Activated T-cell treated with anti-CD3 and anti-CD28 coated beads for 4 hours (primary cell): ENCODE data around the gene TUBB4A.
"Not testable (repeated sequence)": the region's sequence is repeated elsewhere in the genome, so short reads cannot be mapped to it uniquely, and the experiment has no call there.

Experiments used
- DNase-seq: peaks from one replicate; pipeline ENCODE4 v3.0.0-alpha.2; 2020

Gene TUBB4A

DNA sequence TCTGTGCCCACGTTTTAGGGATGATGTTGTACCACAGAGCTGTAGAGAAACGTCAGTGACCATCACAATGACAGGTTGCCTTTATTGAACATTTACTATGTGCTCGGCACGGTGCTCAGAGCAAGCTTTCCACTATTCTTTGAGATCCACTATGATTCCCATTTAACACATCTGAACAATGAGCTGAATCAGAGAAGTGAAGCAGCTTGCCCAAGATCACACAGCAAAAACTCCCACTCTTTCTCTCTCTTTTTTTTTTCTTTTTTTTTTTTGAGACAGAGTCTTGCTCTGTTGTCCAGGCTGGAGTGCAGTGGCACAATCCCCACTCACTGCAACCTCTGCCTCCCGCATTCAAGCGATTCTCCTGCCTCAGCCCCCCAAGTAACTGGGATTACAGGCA is 20.6 kb upstream of the TUBB4A start:
- no peak for DNase-seq

DNA sequence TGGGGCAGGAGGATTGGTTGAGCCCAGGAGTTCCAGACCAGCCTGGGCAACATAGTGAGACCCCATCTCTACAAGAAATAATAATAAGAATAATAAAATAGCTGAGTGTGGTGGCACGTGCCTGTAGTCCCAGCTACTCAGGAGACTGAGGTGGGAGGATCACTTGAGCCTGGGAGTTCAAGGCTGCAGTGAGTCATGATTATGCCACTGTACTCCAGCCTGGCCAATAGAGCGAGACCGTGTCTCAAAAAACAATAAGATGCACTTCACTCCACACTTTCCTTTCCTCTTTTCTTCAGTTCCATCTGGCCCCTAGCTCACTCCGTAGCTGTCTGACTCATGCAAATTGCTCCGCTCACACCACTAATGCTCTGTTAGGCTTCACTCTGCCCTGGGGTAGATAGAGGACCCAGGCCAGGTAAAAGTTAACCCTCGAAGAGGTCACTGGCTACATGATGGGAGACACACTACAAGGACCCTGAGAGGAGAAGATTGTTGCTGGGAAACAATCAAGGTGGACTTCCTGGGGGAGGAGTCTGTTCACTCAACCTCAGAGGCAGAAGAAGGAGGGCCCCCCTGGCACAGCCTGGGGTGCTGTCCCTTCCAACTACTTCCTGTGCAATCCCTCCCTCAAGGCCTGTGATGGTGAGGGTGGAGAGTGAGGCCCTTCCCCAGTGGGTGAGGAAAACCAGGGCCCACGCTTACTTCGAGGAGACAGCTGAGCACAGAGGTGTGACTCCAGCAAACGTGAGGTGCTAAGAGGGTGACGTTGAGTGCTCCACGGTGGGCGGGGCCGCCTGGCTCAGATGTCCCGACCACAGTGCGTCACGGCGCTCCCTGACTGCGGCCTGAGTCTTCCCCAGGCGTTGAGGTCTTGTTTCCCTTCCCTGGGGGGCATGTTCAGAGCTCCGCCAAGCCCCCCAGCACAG is 19.9 kb upstream of the TUBB4A start:
- DNase-seq = no peak

DNA sequence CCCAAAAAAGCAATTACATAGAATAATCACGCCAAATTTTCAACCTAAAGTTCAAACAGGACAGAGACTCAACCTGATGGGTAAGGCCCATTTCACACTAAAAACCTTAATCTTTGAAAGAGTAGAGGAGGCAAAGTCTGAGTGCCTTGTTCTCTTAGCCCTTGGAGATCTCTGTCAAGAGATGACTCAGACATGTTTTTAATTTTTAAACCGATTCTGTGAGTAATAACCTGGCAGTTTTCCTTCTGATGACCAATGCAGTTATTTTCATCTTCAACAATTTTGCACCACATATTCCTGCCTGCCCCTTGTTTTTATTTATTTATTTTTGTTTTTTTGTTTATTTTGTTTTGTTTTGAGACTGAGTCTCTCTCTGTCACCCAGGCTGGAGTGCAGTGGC is 17.2 kb upstream of the TUBB4A start:
- DNase-seq = no peak

DNA sequence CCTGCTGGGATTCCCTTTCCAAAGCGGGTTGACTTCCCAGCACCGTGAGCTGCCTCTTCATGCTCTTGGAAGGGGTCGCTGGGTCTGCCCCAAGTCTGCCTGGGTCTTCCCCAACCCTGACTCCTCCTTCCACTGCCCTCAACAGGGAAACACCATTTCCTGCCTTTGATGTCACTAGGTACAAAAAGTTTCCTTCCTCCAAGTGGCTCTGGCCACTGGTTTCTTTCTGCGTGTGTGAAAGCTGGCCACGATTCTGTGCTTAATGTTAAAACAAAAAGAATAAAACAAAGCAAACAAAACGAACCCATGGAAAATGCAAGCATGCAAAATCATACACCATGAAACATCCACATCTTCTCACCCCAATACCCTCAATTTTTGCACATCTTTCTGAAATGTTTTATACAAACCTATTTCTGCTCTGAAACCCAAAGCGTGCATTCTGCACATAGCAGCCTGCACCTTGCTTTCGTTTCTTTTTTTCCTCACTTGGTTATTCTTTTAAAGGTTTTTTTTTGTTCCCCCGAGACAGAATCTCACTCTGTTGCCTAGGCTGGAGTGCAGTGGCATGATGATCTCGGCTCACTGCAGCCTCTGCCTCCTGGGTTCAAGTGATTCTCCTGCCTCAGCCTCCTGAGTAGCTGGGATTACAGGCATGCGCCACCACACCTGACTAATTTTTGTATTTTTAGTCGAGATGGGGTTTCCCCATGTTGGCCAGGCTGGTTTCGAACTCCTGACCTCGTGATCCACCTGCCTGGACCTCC is 16.2 kb upstream of the TUBB4A start:
- DNase-seq = no peak

DNA sequence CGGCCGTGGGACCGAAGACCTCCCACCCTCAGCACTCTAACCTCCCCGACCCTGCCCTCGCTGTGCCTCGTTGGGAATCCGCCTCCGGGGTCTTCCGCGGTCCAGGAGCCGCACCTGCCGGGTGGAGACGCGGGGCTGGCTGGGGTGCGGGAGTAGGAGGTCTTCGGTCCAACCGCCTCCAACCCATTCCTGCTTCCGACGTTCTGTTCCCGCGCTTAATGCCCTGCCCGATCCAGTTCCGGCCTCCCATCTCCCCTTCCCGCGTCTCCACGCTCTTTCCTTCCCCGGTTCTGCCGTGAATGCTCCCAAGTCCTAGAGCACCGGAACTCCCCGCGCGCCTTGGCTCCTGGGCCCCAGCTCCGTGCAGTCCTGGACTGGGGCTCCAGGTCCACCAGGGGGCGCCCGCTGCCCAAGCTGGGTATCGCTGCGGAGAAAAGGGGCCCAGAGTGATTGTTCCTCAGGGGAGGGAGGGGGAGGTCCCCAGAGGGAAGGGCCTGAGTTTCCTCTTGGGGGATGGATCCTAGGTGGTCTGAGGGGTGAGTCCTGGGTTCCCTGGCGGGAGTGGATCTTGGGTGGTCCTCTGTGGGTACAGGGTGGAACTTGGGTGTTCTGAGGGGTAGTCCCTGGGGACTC is 14.7 kb upstream of the TUBB4A start:
- peak; percentile 92 for DNase-seq

DNA sequence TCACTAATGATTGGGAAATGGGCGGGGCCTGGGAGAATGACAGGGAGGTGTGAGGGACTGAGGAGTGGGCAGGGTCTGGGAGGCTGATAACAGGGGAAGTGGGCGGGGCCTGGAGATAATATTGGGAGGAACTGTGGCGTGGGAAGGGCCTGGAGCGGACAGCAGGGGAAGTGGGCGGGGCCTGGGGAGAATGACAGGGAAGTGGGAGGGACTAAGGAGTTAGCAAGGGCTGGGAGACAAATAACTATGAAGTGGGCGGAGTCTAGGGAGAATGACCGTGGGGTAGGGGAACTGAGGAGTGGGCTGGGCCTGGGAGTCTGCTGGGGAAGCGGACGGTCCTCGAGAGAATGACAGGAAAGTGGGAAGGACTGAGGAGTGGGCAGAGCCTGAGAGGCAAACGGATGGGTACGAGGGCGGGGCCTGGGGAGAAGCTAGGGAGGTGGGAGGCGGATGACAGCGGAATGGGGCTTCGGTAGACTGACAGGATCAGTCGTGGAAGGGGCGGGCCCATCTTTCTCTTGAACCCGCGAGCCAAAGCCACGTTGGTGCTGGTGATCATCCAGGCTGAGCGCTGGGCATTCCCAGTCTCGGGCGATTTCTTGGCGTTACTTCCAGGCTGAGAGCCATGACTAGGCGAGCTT is 14.0 kb upstream of the TUBB4A start:
- peak; percentile 49 for DNase-seq

DNA sequence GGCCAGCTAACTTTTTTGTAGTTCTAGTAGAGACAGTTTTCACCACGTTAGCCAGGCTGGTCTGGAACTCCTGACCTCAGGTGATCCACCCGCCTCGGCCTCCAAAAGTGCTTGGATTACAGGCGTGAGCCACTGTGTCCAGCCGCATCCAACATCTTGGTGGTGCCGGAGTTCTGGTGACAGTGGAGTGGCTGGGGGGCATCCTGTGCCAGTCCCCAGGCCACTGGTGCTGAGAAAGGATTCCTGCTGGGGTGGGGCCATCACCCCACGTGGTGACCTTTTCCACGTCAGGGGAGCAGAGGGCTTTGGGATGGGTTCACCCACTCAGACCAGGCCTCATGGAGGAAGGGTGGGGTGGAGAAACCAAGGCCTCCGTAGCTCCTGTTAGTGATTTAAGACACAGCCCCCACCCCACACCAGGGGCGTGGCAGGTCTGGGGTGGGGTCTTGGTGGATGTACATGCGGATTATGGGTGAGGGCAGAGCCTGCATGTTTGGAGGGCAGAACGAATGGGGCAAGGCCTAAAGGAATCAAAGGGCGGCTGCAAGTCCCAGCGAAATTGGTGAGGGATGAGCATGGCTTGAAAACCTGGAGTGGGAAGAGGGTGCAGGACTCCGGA is 12.9 kb upstream of the TUBB4A start:
- no peak for DNase-seq

DNA sequence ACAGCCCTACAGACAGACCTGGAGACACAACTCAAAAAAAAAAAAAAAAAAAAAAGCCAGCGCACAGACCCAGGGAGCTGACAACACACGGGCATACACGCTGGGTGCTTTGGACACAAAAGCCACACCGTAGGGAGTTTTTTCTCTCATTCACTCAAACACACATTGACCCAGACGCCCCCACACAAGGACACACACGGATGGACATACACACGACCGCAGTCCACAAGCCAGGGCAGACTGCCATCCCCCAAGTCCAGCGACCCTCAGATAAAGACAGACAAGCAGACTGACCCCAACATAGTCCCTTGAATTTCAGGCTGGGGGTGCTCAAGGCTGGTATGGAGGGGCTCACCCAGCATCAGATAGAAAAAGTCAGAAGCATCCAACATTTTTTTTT is 12.0 kb upstream of the TUBB4A start:
- DNase-seq = no peak

DNA sequence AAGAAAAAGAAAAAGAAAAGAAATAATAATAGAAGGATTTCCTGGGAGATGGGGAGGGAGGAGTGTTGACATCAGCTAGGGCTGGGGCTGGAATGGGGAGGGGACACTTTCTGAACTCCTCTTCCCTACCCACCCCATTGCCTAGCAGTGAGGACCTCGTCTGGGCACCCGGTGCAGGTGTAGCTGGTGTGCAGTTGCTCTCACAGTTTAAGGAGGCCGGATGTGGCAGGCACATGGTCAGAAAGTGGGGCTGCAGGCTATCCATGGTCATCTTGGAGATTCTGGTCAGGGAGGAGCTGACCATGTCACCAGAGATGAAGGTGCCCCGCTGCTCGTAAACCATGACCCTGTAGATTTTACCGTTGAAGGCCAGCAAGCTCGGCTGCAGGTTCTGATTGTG is 8.5 kb upstream of the TUBB4A start:
- DNase-seq = no peak

DNA sequence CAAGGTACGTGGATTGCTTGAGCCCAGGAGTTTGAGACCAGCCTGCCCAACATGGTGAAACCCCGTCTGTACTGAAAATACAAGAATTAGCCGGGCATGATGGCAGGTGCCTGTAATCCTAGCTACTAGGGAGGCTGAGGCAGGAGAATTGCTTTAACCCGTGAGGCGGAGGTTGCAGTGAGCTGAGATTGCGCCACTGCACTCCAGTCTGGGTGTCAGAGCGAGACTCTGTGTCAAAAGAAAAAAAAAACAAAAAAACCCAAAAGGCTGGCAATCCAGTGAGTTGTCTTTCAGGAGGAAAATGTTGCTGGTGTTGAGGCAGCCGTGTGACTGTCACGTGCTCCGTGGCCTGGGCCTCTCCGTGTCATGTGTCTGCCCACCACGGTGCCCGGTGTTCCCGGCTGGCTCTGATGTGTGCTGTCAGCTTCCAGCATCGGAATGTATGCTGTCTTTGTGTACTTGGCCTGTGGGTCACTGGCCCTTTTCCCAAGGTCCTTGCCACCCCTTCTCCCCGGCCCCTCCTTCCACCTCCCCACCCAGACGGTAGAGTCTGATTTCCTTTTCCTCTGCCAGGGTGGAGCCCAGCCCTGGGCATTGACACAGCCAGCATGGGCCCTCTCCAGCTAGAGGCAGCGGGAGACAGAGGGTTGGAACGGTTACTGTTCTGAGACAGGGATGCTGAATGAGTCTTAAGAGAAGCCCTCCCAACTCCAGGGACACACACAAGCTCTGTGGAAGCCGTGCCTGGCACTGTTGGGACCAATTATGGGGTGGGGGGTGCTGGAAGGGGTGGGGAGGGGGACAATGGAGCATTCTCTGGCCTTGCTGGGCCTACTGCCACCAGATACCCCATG is 7.2 kb upstream of the TUBB4A start:
- no peak for DNase-seq

DNA sequence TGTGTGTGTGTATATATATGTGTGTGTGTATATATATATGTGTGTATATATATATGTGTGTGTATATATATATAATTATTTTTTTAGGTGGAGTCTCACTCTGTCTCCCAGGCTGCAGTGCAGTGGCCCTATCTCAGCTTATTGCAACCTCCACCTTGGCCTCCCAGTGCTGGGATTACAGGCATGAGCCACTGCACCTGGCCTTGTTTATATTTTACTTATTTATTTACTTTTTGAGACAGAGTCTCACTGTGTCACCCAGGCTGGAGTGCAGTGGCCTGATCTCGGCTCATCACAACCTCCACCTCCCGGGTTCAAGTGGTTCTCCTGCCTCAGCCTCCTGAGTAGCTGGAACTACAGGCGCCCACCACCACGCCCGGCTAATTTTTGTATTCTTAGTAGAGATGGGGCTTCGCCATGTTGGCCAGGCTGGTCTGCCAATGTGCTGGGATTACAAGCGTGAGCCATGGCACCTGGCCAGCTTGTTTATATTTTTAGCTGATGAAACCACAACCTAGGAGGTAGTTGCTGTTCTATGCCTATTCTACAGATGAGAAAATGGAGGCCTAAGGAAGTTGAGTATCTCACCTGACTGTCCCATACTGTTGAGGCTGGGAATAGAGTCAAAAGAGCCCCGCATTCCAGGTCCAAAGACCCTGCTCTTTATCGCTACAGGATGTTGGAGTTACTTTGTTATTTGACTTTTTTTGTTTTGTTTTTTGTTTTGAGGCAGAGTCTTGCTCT is 6.1 kb upstream of the TUBB4A start:
- DNase-seq = not testable (repeated sequence)

DNA sequence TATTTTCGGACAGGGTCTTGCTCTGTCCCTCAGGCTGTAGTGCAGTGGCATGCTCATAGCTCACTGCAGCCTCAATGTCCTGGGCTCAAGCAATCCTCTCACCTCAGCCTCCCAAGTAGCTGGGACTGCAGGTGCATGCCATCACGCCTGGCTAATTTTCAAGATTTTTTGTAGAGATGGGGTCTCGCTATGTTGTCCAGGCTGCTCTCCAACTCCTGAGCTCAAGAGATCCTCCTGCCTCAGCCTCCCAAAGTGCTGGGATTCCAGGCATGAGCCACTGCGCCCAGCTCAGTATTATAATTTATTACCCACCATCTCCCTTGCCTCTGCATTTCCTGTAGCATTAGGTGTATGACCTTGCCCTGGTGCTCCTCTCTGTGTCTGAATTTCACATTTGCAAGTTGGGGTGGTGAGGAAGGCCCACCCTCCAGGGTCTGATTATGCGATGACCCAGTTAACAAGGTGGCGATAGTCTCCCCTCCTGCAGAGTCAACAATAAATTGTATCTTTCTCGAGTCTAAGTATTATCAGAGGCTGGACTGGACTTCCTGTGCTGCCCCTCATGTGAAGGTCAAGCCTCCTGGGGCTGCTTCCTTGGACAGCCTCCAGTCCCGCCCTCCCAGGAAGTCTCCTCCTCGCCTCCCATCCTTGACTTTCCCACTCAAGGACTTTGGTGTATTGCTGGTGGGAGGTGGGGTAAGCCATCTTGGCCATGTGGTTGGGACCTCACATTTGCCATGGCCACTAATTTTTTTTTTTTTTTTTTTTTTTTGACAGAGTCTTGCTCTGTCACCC is 1.5 kb upstream of the TUBB4A start:
- no peak for DNase-seq

DNA sequence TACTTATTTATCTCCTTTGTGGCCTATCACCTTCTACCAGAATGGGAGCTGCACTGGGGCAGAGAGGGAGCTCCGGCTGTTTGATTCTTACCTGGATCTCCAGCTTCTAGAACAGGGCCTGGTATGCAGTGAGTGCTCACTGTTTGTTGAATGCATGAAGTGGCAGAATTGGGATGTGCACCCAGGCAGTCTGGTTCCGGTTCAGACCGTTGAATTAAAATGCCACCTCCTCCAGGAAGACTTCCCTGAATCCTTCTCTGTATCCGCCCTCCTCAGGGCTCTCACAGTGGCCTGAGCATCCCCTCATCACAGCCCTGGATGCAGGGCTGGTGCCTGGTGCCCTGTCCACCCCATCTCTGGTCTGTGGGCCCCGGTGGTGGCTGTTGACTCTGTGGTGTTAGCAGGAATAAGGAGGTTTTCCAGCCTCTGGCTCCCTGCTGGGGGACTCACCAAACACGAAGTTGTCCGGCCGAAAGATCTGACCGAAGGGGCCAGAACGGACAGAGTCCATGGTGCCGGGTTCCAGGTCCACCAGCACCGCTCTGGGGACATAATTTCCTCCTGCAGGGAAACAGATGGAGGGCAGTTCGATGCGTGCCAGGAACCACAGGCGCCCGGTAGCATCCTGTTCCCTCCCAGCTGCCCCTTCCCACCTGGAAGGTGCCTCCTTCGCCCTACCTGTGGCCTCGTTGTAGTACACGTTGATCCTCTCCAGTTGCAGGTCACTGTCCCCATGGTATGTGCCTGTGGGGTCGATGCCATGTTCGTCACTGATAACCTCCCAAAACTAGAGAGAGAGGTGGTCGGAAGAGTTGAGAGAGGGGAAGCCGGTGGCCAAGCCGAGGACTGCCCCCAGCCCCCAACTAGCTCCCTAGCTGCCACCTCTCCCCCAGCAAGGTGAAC is 1.0 kb downstream of the TUBB4A start:
- DNase-seq = no peak

DNA sequence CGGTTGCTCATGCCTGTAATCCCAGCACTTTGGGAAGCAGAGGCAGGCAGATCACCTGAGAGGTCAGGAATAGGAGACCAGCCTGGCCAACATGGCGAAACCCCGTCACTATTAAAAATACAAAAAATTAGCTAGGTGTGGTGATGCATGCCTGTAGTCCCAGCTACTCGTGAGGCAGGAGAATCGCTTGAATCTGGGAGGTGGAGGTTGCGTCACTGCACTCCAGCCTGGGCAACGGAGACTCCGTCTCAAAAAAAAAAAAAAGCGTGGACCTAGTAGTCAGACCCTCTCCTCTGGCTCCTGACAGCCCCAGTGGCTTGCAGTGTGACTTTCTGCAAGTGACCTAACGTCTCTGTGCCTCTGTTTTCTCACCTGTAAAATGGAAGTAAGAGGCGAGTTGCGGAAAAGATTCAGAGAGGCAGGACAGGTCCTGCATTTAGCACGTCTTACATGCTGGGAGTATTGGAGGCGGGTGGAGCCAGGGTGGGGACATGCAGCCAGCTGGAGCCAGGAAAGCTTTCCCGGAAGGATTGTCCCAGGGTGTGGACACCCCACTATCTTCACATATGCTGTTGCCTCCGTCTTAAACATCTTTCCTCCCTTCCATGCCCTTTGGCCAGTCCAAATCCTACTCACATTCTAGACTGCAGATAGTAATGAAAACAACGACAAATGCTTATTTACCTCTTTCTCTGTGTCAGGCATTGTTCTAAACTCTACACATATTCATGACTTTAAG is 2.9 kb downstream of the TUBB4A start:
- DNase-seq = no peak

DNA sequence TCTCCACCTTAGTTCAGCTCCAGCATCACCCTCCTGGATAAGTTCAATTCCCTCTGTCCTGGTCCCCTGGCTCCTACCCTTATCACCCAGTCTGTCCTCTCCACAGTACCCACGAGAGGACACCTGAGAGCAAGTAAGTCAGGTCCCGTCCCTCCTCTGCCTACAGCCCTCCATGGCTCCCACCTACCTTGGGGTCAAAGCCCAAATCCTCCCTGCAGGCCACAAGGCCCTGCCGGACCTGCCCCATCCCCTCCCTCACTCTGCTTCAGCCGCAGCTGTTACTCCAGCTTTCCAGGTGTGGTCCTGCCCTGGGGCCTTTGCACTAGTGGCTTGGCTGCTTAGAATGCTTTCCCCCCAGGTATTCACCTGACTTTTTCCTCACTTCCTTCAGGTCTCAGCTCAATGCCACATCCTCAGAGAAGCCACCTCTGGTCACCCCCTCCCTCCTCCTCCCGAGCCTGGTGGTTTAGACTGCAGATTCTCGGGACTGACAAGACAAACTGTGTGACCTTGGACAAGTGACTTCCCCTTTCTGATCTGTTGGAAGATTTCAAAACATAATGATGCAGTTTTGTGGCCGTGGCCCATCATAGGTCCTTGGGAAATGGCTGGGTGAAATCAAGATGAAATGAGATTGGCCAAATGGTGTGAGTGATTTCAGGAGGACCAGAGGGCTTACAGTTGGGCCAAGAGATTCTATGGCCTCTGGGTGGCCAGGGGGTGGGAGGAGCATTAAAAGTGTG is 3.6 kb downstream of the TUBB4A start:
- no peak for DNase-seq

DNA sequence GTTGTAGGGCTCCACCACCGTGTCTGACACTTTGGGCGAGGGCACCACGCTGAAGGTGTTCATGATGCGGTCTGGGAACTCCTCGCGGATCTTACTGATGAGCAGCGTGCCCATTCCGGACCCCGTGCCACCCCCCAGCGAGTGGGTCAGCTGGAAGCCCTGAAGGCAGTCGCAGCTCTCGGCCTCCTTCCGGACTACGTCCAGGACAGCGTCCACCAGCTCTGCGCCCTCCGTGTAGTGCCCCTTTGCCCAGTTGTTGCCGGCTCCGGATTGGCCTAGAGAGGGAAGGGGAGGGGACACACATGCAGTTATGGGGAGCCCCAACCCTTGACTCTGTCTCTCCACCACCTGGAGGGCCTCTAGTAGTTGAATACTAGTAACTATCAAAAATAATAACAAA is 6.2 kb downstream of the TUBB4A start:
- no peak for DNase-seq

DNA sequence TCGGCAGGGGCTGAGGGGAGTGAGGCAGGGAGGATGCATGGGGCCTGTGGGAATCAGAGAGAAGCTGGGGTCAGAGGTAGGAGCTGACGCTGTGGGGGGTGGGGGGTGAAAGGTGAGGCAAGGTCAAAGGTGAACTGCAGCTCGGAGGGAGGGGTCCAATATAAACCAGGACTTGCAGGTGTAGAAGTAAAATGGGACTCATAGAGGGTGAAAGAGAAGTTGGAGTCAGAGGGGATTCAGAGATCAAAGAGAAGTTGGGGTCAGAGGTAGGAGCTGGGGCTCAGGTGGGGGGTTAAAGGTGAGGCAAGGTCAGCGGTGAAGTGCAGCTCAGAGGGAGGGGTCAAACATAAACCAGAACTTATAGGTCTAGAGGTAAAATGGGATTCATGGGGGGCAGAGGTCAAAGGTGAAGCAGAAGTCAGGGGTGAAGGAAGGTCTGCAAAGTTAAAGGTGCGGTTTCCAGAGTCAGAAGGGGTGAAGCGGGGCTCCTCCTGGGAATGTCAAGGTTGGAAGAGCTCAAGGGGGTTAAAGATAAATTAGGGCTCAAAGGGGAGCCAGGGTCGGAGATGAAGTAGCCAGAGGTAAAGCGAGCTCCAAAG is 7.6 kb downstream of the TUBB4A start:
- DNase-seq = no peak
